ENCODE results near the gene MXD4.

The MXD4 gene

GRCh38 chr4:2274320-2275043 lies 12.6 kb upstream of the MXD4 start:
- no peak for TF ChIP-seq Cebpa-rat (IDR thresholded peaks at IDR 0.05)
- no peaks in the 10 kb centered on the region for H3K9me3 ChIP-seq (replicated peaks in 1 of 11)
- H3K4me1 ChIP-seq = peaks cover 9 to 29% (median 16%) of the 10 kb centered on the region in 10 experiments; a peak in 17 of 20 replicates
- H3K27me3 ChIP-seq = no peaks in the 10 kb centered on the region
- H3K4me2 ChIP-seq = no peak overlapping the region
- H3K27ac ChIP-seq = no peak overlapping the region
- no peak overlapping the region for H3K9ac ChIP-seq
- H3K4me3 ChIP-seq = no peak overlapping the region
- no peaks in the 10 kb centered on the region; a peak in 1 of 22 replicates for H4K20me1 ChIP-seq
- H3K36me3 ChIP-seq = no peaks in the 10 kb centered on the region

- no peak overlapping the region for H3K4me3 ChIP-seq
- no peak overlapping the region for H3K27ac ChIP-seq
- H3K27me3 ChIP-seq = no peaks in the 10 kb centered on the region
- no peaks in the 10 kb centered on the region for H3K36me3 ChIP-seq
- H3K9me3 ChIP-seq (replicated peaks in 1 of 11) = no peaks in the 10 kb centered on the region
- peak overlapping the region in 1 of 11 experiments; percentile 47; a peak in 1 of 22 replicates for H3K9ac ChIP-seq
- peak overlapping the region in 2 of 11 experiments; percentile 33 to 49; a peak in 2 of 22 replicates for H3K4me2 ChIP-seq
- no peak for TF ChIP-seq Cebpa-rat (IDR thresholded peaks at IDR 0.05)
- no peaks in the 10 kb centered on the region; a peak in 1 of 22 replicates for H4K20me1 ChIP-seq
- H3K4me1 ChIP-seq = peaks cover 9 to 24% (median 12%) of the 10 kb centered on the region in 10 experiments; a peak in 15 of 20 replicates
These were observed 11.9 kb upstream of the MXD4 start for GRCh38 chr4:2273657-2274319.

- Histone ChIP-seq H3K27ac (no peak overlapping the region), H3K36me3 (no peaks in the 10 kb centered on the region), H3K4me2 (peak overlapping the region in 10 of 11 experiments; percentile 8 to 52 (median 42); a peak in 15 of 22 replicates), H3K4me1 (peaks cover 9 to 21% (median 12%) of the 10 kb centered on the region in 10 experiments; a peak in 15 of 20 replicates), H3K4me3 (no peak overlapping the region), H3K9me3 (replicated peaks in 1 of 11) (no peaks in the 10 kb centered on the region), H3K9ac (peak overlapping the region in 3 of 11 experiments; percentile 15 to 47 (median 25); a peak in 3 of 22 replicates), H4K20me1 (no peaks in the 10 kb centered on the region; a peak in 1 of 22 replicates), H3K27me3 (no peaks in the 10 kb centered on the region)
- no peak for TF ChIP-seq Cebpa-rat (IDR thresholded peaks at IDR 0.05)
These were observed 11.3 kb upstream of the MXD4 start for GRCh38 chr4:2273221-2273620.

GRCh38 chr4:2272828-2273120 lies 10.9 kb upstream of the MXD4 start:
- Histone ChIP-seq H3K27me3 (no peaks in the 10 kb centered on the region), H3K4me1 (peaks cover 9 to 20% (median 12%) of the 10 kb centered on the region in 10 experiments; a peak in 15 of 20 replicates), H3K36me3 (no peaks in the 10 kb centered on the region), H3K4me2 (peak overlapping the region in 10 of 11 experiments; percentile 8 to 52 (median 42); a peak in 17 of 22 replicates), H3K9ac (peak overlapping the region in 3 of 11 experiments; percentile 15 to 47 (median 25); a peak in 4 of 22 replicates), H3K4me3 (no peak overlapping the region), H4K20me1 (no peaks in the 10 kb centered on the region; a peak in 1 of 22 replicates), H3K27ac (no peak overlapping the region), H3K9me3 (replicated peaks in 1 of 11) (no peaks in the 10 kb centered on the region)
- no peak for TF ChIP-seq Cebpa-rat (IDR thresholded peaks at IDR 0.05)

GRCh38 chr4:2272026-2272827 lies 10.3 kb upstream of the MXD4 start:
- H3K9me3 ChIP-seq (replicated peaks in 1 of 11) = no peaks in the 10 kb centered on the region
- no peak for TF ChIP-seq Cebpa-rat (IDR thresholded peaks at IDR 0.05)

GRCh38 chr4:2271279-2272025 lies 9.5 kb upstream of the MXD4 start:
- no peaks in the 10 kb centered on the region for H3K9me3 ChIP-seq (replicated peaks in 1 of 11)
- H3K4me2 ChIP-seq = no peak overlapping the region
- H3K27me3 ChIP-seq = no peaks in the 10 kb centered on the region
- no peak overlapping the region for H3K27ac ChIP-seq
- no peak overlapping the region for H3K4me3 ChIP-seq
- H4K20me1 ChIP-seq = no peaks in the 10 kb centered on the region; a peak in 1 of 22 replicates
- H3K4me1 ChIP-seq = peaks cover 9 to 20% (median 12%) of the 10 kb centered on the region in 10 experiments; a peak in 15 of 20 replicates
- TF ChIP-seq Cebpa-rat (IDR thresholded peaks at IDR 0.05) = no peak
- no peak overlapping the region for H3K9ac ChIP-seq
- H3K36me3 ChIP-seq = no peaks in the 10 kb centered on the region

More at GRCh38 chr4:2272026-2272827, 10.3 kb upstream of the MXD4 start:
- H3K4me1 ChIP-seq = peaks cover 9 to 20% (median 12%) of the 10 kb centered on the region in 10 experiments; a peak in 15 of 20 replicates
- H3K4me2 ChIP-seq = peak overlapping the region in 10 of 11 experiments; percentile 8 to 52 (median 42); a peak in 14 of 22 replicates
- no peaks in the 10 kb centered on the region for H3K36me3 ChIP-seq
- no peak overlapping the region for H3K27ac ChIP-seq
- H3K27me3 ChIP-seq = no peaks in the 10 kb centered on the region
- H3K9ac ChIP-seq = no peak overlapping the region; a peak in 2 of 22 replicates
- no peak overlapping the region for H3K4me3 ChIP-seq
- no peaks in the 10 kb centered on the region; a peak in 1 of 22 replicates for H4K20me1 ChIP-seq

GRCh38 chr4:2270341-2271165 lies 8.6 kb upstream of the MXD4 start:
- Histone ChIP-seq H3K27ac (no peak overlapping the region), H3K27me3 (no peaks in the 10 kb centered on the region), H3K9me3 (replicated peaks in 1 of 11) (no peaks in the 10 kb centered on the region), H3K4me3 (no peak overlapping the region), H3K4me1 (peaks cover 9 to 15% (median 10%) of the 10 kb centered on the region in 10 experiments; a peak in 15 of 20 replicates), H3K9ac (no peak overlapping the region), H3K36me3 (no peaks in the 10 kb centered on the region), H3K4me2 (no peak overlapping the region), H4K20me1 (no peaks in the 10 kb centered on the region; a peak in 1 of 22 replicates)
- TF ChIP-seq Cebpa-rat (IDR thresholded peaks at IDR 0.05) = no peak

Data from BLaER1 treated with 17β-estradiol and CSF1 and Interleukin-3, amounts not matched to agents 10 nM and 100 nM (cell line).